ENCODE results near the gene KRT14.
"Not testable (repeated sequence)": the region's sequence is repeated elsewhere in the genome, so short reads cannot be mapped to it uniquely, and the experiment has no call there.

Gene KRT14

DNA sequence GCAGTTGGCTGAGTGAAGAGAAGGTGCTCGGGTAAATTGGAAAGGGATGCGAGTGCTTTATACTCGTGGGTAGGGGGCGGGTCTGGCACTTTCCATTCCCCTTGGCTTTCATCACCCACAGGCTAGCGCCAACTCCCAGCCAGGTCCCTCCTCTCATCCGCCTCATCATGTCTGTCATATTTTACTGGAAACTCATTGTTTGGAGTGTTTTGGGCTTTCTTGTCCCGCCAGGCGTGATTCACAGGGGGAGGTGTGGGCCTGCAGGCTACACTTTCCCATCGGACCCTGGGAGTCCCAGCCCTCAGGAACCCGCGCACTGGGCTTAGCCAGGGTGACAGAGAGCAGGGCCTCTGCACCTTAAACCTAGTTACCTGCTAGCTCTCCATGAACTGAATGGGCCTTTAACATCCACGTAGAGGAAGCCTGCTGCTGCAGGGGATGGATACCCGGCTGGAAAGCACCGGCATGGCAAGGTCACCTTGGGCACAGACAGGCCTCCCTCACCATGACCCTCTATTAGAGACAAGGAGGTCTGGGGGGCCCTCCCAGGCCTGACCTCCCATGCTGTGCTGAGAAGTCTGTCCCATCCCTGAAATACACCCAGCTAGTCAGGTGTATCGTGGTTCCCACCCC, at the start of gene KRT14:
TSS of gene KRT14 (minus strand) at position 33 of the 633 bp plus-strand sequence. CDS start 61 bp downstream, outside the sequence.
- no peak for DNase-seq

DNA sequence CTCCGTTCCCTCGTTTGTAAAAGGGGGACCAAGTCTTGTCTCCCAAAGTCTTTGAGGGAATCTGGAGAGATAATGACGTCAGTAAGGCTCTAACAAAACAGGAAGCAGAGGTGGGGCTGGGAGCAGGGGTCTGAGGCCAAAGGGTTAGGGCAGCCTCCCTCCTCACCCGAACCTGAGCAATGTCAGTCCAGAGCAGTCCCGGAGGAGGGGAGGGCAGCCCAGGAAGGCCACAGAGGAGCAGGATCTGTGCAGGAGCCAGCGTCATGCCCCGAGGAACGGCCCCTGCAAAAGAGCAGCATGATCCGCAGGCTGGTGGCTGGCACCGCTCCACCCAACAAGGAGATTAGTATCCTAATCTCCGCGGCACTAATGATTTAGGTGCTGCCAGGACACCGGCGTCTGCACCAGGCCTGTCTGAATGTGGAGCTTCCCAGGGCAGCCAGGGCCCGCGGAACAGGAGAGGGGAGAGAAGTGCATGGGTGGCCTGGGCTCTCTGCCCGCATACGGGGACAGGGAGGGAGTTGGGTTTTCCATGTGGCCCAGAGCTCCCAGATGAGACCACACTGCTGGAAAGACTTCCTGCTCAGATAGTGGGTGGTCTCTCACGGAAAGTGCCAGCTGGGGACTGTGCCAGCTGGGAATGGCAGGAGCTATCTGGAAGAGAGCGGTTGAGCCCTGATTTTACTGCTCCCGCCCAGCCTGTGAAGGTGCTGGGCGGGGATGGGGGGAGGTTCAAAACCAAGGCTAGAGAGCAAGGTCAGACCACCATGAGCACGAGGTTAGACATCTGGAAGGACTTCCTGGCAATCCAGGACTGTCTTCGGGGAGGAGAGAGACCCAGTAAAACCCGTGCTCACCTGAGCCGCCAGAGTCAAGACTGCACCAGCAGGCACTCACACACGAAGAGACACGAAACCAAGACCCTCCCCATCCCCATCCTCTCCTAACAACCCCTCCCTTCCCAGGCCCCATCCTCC, 48.7 kb upstream of the KRT14 start:
- no peak for DNase-seq

DNA sequence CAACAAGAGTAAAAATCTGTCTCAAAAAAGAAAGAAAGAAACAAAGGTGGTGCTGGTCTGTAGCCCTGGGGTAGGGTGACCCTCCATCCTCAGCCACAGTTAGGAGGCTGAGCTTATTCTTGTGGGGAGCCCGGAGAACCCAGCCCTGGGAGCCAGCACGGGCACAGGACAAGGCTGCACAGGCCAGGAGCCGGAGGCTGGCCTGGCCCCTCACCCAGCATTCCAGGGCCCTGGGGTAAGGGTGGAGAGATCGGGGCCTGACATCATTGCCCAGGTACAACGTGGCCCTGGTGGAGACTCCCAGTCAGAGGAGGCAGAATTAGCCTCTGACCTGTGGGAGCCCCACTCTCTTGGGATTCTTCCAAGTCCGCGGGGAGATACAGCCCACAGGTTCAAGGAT, 47.9 kb upstream of the KRT14 start:
- no peak for DNase-seq

DNA sequence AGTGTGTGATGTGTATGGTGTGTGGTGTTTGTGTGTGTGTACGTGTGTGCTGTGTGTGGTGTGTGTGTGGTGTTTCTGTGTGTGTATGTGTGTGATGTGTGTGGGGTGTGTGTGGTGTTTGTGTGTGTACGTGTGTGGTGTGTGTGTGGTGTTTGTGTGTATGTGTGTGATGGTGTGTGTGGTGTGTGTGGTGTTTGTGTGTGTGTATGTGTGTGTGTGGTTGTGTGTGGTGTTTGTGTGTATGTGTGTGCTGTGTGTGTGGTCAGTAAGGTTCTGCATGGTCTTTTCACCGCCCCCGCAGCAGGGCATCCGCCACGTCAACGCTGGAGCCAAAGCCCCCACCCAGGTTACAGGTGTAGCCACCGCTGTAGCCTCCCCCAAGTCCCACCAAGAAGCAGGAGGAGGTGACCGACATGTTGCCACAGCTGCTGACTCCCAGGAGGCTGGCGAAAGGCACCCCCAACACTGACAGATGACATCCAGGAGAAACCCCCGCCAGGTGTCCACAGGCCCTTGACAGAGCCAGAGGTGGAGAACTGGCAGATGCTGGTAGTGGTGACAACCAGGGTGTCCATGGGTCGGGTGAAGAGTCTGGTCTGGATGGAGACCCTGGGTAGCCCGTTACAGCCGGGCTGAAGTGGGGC, 47.0 kb upstream of the KRT14 start:
- DNase-seq = no peak

DNA sequence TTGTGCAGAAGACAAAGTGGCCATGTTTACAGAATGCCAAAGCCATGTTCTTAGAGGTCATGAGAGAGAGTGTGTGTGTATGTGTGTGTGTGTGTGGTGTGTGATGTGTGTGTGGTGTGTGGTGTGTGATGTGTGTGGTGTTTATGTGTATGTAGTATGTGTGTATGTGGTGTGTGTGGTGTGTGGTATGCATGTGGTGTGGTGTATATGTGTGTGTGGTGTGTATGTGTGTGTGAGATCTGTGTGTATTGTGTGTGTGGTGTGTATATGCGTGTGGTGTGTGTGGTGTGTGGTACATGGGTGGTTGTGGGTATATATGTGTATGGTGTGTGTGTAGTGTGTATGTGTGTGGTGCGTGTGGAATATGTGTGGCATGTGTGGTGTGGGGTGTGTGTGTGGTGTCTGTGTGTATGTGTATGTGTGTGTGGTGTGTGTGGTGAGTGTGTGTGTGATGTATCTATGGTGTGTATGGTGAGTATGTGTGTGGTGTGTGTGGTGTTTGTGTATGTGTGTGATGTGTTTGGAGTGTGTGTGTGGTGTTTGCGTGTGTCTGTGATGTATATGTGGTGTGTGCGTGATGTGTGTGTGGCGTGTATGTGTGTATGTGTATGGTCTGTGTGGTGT, 45.9 kb upstream of the KRT14 start:
- no peak for DNase-seq

DNA sequence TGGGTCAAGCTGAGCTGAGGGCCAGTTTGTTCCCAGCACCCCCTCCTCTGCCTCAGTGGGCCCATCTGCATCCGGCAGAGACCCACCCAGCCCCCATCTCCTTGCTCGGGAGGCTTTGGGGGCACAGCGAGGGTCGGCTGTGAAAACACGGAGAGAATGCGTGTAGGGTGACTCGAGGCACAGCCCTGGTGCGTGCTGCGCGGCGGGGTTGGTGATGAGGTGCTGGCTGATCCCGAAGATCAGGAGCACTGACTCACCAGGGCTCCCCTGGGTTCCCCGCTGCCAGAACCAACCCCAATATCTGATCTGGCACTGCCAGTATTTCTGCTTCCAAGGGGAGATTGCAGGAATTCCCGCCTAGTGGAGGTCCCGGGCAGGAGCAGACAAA, 45.2 kb upstream of the KRT14 start:
- no peak for DNase-seq

DNA sequence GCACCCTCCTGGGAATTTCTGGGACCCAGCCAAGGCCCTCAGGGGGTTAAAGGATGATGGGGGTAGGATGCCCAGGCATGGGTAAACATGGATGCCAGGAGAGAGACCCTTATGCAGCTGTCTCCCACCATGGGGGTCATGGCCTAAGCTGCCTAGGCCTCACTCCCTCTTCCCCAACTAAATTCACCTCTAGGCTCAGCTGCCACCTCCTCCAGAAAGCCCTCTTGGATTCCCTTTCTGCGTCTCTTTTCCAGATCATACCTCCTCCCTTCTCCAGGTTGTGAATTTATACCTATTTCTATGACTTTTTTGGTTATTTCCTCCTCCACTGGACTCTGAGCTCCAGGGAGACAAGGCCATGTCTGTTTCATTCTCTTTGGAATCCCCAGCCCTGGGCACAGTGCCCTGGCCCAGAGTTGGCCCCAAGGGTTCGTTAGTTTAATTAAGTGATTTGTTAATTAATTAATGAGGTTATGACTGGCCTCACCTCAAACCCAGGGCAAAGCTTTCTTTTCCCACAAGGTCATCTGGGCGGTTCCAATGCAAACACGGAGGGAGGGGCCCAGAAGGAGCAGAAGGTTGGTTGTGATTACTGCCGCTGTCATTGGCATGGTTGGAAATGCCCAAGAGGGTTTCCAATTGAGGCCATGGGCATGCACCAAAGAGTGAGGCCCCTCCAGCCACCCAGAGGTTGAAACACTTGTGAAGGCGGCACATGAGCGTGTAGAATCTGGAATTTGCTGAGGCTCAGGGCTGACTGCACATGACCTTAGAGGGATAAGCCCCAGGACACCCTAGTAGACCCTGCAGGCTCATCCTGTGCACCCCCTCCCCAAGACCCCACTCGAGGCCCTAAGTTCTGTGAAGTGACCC, 44.6 kb upstream of the KRT14 start:
- no peak for DNase-seq

DNA sequence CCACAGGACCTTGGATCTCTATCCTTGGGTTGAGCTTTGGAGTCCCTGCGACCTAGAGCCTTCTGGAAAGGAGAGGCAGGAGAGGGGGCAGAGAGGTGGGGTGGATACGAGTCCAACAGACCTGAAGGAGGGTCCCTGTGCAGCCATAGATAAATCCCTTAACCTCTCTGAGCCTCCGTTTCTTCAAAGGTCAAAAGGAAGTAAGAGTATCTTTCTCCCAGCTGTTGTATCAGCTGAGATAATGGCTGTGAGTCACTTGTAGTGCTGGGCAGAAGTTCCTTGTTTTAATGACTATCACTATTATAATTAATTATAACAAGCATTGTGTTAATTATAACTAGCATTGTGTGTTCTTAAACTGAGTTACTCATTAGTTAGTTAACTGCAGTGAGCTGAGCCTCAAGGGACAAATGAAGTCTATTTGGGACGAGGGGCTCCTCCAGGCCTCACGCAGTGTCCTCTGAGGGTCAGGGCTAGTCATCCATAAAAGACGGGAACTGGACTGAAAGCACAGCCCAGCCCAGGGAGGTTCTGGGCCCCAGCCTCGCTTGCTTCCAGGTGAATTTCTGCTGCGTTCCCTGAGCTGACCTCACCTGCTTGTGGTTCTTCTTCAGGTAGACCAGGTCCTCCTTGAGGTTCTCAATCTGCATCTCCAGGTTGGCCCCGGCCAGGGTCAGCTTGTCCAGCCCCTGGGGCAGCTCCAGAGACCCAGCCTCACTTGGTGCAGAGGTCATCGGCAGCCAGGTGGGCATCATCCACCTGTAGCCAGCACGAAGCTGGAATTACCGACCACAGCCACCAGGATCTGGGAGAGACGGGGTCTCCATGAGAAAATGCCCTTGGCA, 43.4 kb upstream of the KRT14 start:
- DNase-seq = no peak

DNA sequence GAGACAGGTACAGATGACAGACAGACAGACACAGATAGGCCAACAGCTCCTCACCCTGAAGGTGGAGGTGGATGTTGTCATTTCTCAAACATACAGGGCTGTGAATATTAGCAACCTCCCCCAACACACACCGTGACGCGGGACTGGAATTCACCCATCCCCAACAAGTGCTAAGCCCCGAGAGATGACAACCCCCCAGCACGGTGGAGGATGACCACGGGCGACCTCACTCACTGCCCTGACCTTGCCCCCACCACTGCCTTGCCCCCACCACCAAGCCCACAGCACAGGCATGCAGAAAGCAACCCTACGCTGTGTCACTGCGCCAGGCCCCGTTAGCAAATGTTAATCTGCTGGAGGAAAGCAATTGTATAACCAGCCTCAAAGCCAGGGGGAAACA, 42.6 kb upstream of the KRT14 start:
- no peak for DNase-seq

DNA sequence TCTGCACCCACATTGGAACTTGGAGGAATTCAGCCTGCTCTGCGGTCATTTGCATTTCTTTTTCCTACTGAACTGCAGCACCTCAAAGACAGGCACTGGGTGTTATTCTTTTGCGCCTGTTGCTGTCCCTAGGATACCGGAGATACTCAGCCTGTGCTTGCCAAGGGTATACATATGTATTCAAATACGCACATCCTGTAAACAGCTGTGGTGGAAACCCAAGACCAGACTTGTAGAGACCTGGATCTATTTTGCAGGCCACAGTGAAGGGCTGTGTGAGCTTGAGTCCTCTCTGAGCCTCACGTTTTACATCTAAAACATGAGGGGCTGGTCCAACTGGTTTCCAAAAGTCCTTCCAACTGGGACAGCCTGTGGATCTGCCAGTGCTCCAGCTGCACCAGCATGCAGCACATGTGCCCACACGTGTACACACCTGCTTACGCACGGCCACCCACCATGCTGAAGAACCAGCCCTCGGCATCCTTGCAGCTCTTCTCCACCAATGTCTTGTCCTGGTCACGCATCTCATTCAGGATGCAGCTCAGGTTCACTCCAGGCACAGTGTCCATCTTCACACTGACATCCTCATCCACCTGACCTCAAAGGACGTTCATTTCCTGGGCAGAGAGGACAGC, 42.0 kb upstream of the KRT14 start:
- not testable (repeated sequence) for DNase-seq

DNA sequence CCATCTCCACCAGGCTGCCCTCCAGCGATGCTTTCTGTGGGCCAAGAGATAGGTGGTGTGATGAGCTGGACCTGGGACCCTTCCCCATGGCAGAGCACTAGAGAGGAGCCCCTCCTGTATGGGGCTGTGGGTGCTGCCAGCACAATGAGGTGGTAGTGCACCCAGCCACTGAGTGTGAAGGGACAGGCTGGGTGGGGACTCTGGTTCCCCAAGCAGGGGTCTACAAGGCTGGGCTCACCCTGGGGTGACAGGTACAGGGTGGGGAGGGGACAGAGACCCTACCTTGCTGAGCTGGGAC, 41.3 kb upstream of the KRT14 start:
- not testable (repeated sequence) for DNase-seq

DNA sequence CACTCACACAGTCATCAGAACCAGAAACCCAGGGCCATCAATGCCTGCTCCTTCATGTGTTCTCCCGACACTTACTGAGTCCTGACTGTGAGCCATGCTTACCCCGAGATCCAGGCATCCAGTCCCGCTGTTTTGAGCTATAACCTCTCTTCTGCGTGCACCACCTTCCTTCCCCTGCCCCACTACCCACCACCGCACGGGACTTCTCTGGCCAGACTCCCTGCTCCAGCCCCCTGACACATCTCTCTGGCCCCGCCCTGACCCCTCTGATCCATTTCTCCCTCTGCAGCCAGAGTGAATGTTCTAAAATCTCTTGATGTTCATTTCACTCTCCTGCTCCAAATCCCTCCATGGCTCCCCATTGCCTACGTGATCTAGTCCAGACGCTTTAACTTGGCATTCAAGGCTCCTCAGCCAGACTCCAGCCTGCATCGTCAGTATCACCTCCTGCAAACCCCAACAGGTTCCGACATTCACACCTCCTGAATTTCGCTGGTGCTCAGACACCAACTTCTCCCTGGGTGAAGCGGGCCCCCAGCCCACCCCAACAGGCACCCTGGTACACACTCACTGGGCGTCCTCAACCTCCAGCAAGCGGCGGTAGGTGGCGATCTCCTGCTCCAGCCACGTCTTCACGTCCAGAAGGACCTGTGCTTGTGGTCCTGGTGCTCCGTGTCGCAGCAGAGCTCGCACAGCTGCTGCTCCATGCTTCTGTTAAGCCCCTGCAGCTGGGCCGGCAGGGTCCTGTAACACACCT, 40.8 kb upstream of the KRT14 start:
- no peak for DNase-seq

DNA sequence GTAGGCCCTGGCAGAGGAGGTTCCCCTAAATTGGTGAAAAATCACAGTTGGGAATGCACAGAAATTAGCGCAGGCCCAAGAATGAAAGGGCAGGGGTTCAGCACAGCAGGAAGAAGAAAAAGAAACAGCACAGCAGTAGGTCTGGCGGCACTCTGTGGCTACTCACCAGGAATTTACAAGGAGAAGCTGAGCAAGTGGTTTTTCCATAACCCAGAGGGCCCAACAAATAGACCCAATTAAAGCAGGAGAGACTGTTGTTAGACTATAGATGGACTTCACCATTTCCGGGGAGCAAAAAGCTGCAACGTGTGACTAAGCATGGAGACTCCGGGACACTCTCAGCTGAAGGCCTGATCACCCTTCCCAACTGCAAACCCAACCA, 40.2 kb upstream of the KRT14 start:
- not testable (repeated sequence) for DNase-seq

DNA sequence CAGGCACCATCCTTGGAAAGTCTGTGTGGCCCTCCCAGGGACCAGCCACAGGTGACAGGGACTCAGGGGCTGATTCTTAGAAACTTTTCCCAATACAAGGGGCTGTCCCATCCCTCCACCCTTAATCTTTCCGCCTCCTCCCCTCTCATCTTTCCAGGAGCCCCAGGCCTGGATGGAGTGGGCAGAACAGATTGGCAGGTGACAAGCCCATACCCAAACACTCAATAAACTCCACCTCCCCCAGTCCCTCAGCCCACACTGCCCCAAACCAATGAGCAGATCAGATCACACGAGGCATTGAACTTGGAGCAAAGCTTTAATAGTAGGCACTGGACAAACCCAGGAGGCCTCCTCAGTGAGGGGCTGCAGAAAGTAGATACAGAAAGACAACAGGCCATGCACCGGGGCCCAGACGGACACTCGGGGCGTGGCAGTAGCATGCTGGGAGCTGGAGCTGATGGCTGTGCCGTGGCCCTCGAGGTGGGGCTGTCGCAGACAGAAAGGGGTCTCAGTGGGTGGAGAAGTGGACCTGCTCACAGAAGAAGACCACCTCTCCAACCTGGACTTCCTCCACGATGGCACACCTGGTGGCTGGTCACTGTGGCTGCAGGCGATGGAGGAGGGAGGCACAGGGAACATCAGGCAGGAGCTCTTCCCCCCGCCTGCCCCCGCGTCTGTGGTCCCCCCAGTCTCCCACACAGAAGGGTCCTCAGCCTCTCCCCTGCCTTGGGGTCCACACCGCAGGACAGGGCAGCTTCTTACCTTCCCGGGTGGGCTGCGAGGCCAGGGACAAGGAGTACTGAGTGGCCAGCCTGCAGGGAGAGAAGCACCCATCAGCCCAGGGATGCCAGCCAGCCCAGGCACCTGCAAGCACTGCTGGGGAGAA, 39.6 kb upstream of the KRT14 start:
- not testable (repeated sequence) for DNase-seq

DNA sequence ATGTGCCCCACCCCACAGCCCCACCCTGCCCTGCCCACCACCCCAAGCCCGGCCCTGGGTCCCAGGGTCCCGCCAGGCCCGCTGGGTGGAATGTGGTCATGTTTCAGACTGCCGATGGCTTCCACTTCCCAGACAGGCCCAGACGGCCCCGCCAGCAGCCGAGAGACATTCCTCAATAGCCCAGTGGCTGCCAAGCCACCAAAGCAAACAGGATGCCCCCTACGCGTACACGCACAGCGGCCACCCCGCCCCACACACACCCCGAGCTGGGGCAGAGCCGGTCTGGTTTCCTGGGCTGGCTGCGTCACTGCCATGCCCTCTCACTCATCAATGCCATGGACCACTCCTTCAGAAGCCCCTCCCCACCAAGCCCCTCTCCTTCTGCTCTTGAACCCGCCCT, 38.9 kb upstream of the KRT14 start:
- no peak for DNase-seq

DNA sequence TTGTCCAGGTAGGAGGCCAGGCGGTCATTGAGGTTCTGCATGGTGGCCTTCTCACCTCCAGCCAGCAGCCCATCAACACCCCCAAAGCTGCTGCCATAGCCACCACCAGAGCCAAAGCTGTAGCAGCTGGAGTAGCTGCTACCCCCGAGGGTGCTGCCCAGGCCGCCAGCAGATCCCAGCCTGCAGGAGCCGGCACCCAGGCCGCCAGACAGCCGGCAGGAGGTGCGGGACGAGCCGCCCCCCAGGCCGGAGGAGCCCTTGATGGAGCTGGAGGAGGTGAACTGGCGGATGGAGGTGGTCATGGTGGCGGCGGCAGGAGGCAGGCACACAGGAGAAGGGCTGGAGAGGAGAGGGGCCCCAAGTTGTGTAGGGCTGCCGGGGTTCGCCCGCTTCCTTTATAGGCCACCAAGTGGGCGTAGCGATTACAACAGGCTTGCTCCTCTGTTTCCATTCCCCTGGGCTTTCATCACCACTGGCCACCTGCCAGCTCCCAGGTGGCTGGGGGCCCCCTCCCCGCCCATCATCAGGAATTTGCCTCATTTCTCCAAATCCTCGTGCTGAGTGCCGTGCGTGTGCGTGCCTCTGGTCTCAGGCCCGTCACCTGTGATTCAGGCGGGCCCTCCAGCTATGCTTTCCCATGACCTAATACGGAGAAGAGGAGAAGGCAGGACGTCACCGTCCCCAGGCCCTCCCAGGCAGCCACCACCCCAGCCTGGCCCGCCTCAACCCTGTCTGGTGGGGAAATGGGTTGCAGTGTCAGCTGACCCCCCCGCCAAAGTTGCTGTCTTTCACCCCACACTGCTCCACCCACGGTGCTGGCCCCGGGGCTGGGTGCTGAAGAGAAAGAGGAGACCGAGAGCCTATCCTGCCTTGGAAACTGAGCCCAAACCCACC, 37.8 kb upstream of the KRT14 start, which contains the start of gene KRT17:
TSS of gene KRT17 (minus strand) at position 368 of the 894 bp plus-strand sequence. CDS start at position 302, 66 bp downstream.
- no peak for DNase-seq

DNA sequence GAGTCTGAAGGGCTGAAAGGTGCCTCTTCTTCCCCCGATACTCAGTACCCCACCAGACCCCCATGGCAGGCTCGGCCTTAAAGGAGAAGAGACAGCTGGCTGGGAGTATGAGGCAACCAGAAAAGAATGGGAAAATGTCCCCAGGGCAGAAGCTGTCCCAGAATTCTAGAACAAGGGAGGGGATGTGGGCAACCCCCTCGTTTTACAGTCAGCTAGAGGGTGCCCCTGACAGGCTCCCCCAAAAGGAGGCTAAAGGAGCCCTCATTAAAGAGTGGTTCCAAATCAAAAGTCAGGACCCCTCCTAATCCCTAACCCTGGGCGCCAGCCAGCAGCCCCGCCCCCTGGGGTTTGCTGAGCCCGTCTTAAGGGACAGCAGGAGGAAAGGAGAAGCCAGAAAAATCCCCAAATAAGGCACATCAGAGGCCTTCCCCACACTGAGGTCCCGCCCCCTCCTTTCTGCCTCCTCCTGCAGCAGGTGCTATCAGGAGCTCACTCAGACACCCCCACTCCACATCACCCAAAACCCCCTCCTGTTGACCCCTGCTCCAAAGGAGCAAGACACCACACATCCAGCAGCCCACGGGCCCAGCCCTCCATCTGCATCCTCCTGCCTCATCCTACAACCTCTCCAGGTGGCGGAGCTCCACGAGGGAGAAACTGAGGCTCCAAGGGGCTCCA, 36.6 kb upstream of the KRT14 start:
- not testable (repeated sequence) for DNase-seq
